Keratinocyte (primary cell): ENCODE measurements around the gene AQP2. TPM values are rescaled to one million over a fixed set of nuclear protein-coding genes. Genes with fewer than 3 reads are reported as not detected.

Experiments
- DNase-seq: peaks from one replicate; pipeline ENCODE4 v3.0.0-alpha.2; 2011; ENCODE audit warnings: low read depth, missing footprints, low spot score
- FAIRE-seq: peaks from 2 replicates; lab custom pipeline; 2011; peaks lifted over from hg19 to GRCh38; lab: Jason Lieb, UNC
- H2AFZ ChIP-seq: 2 replicates; pipeline ENCODE4 v1.6.0; 2012; ENCODE audit warnings: low read length, control low read depth, inconsistent platforms; ENCODE audit not compliant: control insufficient read depth
- H3K27ac ChIP-seq: 2 replicates; pipeline ENCODE4 v1.5.1; 2011; ENCODE audit warnings: low read length; ENCODE audit not compliant: control insufficient read depth, insufficient read depth
- H3K27me3 ChIP-seq: 3 replicates; pipeline ENCODE4 v1.6.0; 2011; ENCODE audit warnings: low read length; ENCODE audit not compliant: control insufficient read depth, insufficient read depth; ENCODE audit errors: extremely low read depth
- H3K36me3 ChIP-seq, 2 experiments: 2 replicates in 1 of 2; 3 replicates in 1 of 2; pipeline ENCODE4 v1.5.1; 2011; ENCODE audit warnings: low read length in 2 of 2, mild to moderate bottlenecking in 1 of 2; ENCODE audit not compliant: control insufficient read depth in 2 of 2, insufficient read depth in 2 of 2; ENCODE audit errors: extremely low read depth in 1 of 2
- H3K4me1 ChIP-seq: 3 replicates; pipeline ENCODE4 v1.5.1; 2011; ENCODE audit warnings: low read length; ENCODE audit not compliant: control insufficient read depth, insufficient read depth; ENCODE audit errors: extremely low read depth
- H3K4me2 ChIP-seq: 3 replicates; pipeline ENCODE4 v1.6.0; 2011; ENCODE audit warnings: low read depth, low read length; ENCODE audit not compliant: control insufficient read depth, insufficient read depth; ENCODE audit errors: extremely low read depth
- H3K4me3 ChIP-seq, 3 experiments: fragments of 200-600 bp in 1 of 3; sonication (generic) in 1 of 3; 2 replicates in 2 of 3; 3 replicates in 1 of 3; pipeline ENCODE4 v1.5.1; 2011 to 2016; ENCODE audit warnings: low read length in 3 of 3, mild to moderate bottlenecking in 3 of 3, control low read depth in 2 of 3, inconsistent platforms in 1 of 3, low read depth in 1 of 3, mixed read lengths in 1 of 3, mixed run types in 1 of 3, moderate library complexity in 1 of 3; ENCODE audit not compliant: control insufficient read depth in 2 of 3, insufficient read depth in 2 of 3; ENCODE audit errors: extremely low read depth in 1 of 3
- H3K79me2 ChIP-seq: 2 replicates; pipeline ENCODE4 v1.6.0; 2012; ENCODE audit warnings: low read length; ENCODE audit not compliant: control insufficient read depth, insufficient read depth
- H3K9ac ChIP-seq: 3 replicates; pipeline ENCODE4 v1.6.0; 2011; ENCODE audit warnings: low read length; ENCODE audit not compliant: control insufficient read depth, insufficient read depth; ENCODE audit errors: extremely low read depth
- H3K9me1 ChIP-seq: 3 replicates; pipeline ENCODE4 v1.6.0; 2011; ENCODE audit warnings: low read length; ENCODE audit not compliant: control insufficient read depth, insufficient read depth; ENCODE audit errors: extremely low read depth
- H3K9me3 ChIP-seq: 2 replicates; pipeline ENCODE4 v1.5.1; 2012; ENCODE audit warnings: low read depth, low read length; ENCODE audit not compliant: control insufficient read depth
- H4K20me1 ChIP-seq: 3 replicates; pipeline ENCODE4 v1.6.0; 2011; ENCODE audit warnings: low read length; ENCODE audit not compliant: control insufficient read depth, insufficient read depth; ENCODE audit errors: extremely low read depth
- EZH2 ChIP-seq: IDR thresholded peaks from one replicate; pipeline ENCODE4 v1.6.1; 2012; ENCODE audit warnings: inconsistent platforms, mild to moderate bottlenecking, low read length, moderate library complexity
- dilution Hi-C: fragments of 300-500 bp; cut with MboI; formaldehyde crosslinking; loops from one replicate; pipeline ENCODE4 v1.7.0; 2020; ENCODE audit warnings: low sequenced_read_pairs; ENCODE audit not compliant: extremely low pct_ligation_motif_present
- polyA plus RNA-seq, 5 experiments: library from polyadenylated mRNA; depleted of rRNA in 3 of 5; stranded (reverse) in 3 of 5; stranded (forward) in 1 of 5; unstranded in 1 of 5; fragments of >200 nt; gene quantifications; 1 replicate in 1 of 5; 2 replicates in 3 of 5; 3 replicates in 1 of 5; pipeline versions ENCODE4 v1.2.1 to v1.2.3, GENCODE V29; 2011 to 2012; ENCODE audit warnings: missing spikeins in 2 of 5, low read depth in 1 of 5, low replicate concordance in 1 of 5
- TF ChIP-seq, protein P1 (sequence below), 3 experiments: IDR thresholded peaks in 1 of 3; conservative IDR thresholded peaks in 1 of 3; optimal IDR thresholded peaks in 1 of 3; 2 replicates in 2 of 3; 3 replicates in 1 of 3; pipeline versions ENCODE3 to v1.5.1; 2011; ENCODE audit warnings: low read length in 3 of 3, mild to moderate bottlenecking in 3 of 3, moderate library complexity in 2 of 3, control low read depth in 1 of 3, inconsistent platforms in 1 of 3; ENCODE audit not compliant: insufficient read depth in 2 of 3; ENCODE audit errors: extremely low read depth in 1 of 3

AQP2 gene
- polyA plus RNA-seq, 1 donor (not counting 4 experiments of a cell fraction or from before 2014, with no cell fraction given) = not detected

DNA sequence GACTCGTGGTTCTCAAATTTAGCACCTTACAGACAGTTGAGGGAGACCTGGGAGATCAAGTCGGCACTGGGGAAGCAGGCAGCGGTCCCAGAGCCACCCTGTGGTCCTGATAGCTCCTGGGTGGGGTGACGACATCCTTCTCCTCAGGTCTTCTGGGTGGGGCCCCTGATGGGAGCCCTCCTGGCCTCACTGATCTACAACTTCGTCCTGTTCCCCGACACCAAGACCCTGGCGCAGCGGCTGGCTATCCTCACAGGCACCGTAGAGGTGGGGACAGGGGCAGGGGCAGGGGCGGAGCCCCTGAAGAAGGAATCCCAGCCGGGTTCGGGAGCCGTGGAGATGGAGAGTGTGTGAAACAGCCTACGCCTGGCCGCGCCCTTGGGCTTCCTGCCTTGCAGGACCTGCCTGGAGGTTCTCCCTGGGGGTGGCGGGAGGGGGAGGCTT, 24.8 kb downstream of the AQP2 start:
- Histone ChIP-seq H3K36me3 (no peaks in the 10 kb centered on the region), H3K9me1 (no peaks in the 10 kb centered on the region), H3K27me3 (no peaks in the 10 kb centered on the region), H4K20me1 (no peaks in the 10 kb centered on the region), H3K27ac (no peak overlapping the region), H3K79me2 (no peaks in the 10 kb centered on the region), H3K4me1 (peaks cover 12% of the 10 kb centered on the region), H3K9me3 (no peaks in the 10 kb centered on the region), H3K4me2 (no peak overlapping the region), H3K9ac (no peak overlapping the region), H3K4me3 (no peak overlapping the region), H2AFZ (no peak overlapping the region)
- dilution Hi-C loops = no loop called here
- DNase-seq (no peak), FAIRE-seq (no peak)
- TF ChIP-seq EZH2 = no peak
- TF ChIP-seq, protein P1, sequence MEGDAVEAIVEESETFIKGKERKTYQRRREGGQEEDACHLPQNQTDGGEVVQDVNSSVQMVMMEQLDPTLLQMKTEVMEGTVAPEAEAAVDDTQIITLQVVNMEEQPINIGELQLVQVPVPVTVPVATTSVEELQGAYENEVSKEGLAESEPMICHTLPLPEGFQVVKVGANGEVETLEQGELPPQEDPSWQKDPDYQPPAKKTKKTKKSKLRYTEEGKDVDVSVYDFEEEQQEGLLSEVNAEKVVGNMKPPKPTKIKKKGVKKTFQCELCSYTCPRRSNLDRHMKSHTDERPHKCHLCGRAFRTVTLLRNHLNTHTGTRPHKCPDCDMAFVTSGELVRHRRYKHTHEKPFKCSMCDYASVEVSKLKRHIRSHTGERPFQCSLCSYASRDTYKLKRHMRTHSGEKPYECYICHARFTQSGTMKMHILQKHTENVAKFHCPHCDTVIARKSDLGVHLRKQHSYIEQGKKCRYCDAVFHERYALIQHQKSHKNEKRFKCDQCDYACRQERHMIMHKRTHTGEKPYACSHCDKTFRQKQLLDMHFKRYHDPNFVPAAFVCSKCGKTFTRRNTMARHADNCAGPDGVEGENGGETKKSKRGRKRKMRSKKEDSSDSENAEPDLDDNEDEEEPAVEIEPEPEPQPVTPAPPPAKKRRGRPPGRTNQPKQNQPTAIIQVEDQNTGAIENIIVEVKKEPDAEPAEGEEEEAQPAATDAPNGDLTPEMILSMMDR (optimal IDR thresholded peaks at IDR 0.05 in 1 of 3, IDR thresholded peaks at IDR 0.05 in 1 of 3, conservative IDR thresholded peaks at IDR 0.05 in 1 of 3; ENCODE audit: extremely low read depth in 1 of 3, insufficient read depth in 2 of 3, low read length in 3 of 3) = no peak

DNA sequence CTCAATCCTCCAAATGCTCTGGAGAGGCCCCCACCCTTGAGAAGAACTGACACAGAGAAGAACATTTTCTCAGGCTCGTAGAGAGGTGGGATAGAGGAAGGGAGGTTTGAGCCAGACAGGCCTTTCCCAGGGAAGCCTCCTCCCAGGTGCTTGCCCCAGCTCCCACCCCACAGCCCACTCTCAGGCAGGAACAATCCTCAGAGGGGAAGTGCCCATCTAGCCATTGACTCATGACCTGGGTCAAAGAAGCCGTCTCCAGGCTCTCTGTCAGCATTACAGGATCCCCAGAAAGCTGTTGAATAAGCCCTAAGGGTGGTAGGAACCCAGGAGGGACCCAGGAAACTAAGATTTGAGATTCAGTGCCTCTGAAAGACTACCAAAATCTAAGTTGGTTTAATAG, 26.0 kb downstream of the AQP2 start:
- Histone ChIP-seq H3K27me3 (no peaks in the 10 kb centered on the region), H3K9me3 (no peaks in the 10 kb centered on the region), H3K9ac (no peak overlapping the region), H3K4me1 (peaks cover 1% of the 10 kb centered on the region), H3K79me2 (no peaks in the 10 kb centered on the region), H3K4me2 (no peak overlapping the region), H3K27ac (no peak overlapping the region), H3K36me3 (no peaks in the 10 kb centered on the region), H3K9me1 (no peaks in the 10 kb centered on the region), H2AFZ (no peak overlapping the region), H3K4me3 (no peak overlapping the region), H4K20me1 (no peaks in the 10 kb centered on the region)
- FAIRE-seq (no peak), DNase-seq (no peak)
- dilution Hi-C loops = no loop called here
- TF ChIP-seq, protein P1 (optimal IDR thresholded peaks at IDR 0.05 in 1 of 3, IDR thresholded peaks at IDR 0.05 in 1 of 3, conservative IDR thresholded peaks at IDR 0.05 in 1 of 3; ENCODE audit: extremely low read depth in 1 of 3, insufficient read depth in 2 of 3, low read length in 3 of 3) = no peak
- no peak for TF ChIP-seq EZH2
